Activated CD4-positive, CD25-positive, alpha-beta regulatory T cell treated with anti-CD3 and anti-CD28 coated beads, Interleukin-2, amount 50 U/mL, for 16 hours (primary cell): Measurements from ENCODE around the gene BCAT1.
"Not testable (repeated sequence)": the region's sequence is repeated elsewhere in the genome, so short reads cannot be mapped to it uniquely, and the experiment has no call there.

ENCODE experiments used
- DNase-seq: peaks from one replicate; pipeline ENCODE4 v3.0.0-alpha.2; 2020; ENCODE audit warnings: low read depth, low spot score

BCAT1 gene

DNA sequence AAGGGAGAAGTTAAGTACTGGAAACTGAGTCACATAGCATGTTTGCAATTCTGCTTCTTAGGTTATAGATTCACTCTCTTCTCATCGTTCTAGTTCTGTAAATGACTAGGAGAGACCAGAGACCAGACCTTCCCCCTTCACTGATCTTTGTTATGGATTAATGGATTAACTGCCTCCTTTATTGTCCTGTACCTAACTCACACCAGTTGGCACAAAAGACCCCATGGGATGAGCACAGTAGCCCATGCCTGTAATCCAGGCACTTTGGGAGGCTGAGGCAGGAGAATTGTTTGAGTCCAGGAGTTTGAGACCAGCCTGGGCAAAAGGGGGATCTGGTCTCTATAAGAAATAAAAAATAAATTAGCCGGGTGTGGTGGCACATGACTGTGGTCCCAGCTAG, 20.8 kb downstream of the BCAT1 start:
- DNase-seq: no peak

GRCh38 chr12:24926080-24926479, 22.8 kb downstream of the BCAT1 start:
- not testable (repeated sequence) for DNase-seq

GRCh38 chr12:24922090-24922489, 26.8 kb downstream of the BCAT1 start:
- DNase-seq: no peak

- no peak for DNase-seq
These were observed 27.5 kb downstream of the BCAT1 start for GRCh38 chr12:24921251-24922038.

GRCh38 chr12:24920141-24920540, 28.8 kb downstream of the BCAT1 start:
- no peak for DNase-seq

DNA sequence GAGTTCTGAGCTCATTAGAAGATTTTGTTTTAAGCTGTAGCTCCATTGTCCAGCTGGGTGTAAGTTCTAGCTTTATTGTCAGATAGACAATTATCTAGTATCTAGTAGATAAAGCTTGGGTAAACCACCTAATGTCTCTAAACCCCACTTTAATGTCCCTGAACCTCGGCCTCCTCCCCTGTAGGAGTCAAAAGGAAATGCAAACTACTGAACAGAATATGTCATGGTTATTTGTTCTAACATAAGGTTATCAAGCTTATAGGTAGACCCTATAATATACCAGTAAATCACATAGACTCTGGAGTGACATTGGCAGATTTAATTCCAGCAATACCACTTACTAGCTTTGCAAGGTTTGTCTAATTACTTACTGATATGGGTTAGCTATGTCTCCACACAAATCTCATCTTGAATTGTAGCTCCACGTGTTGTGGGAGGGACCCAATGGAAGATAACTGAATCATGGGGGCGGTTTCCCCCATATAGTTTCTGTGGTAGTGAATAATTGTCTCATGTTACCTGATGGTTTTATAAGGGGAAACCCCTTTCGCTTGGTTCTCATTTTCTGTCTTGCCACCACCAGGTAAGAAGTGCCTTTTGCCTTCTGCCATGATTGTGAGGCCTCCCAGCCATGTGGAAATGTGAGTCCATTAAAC, 29.4 kb downstream of the BCAT1 start:
- DNase-seq: no peak

DNA sequence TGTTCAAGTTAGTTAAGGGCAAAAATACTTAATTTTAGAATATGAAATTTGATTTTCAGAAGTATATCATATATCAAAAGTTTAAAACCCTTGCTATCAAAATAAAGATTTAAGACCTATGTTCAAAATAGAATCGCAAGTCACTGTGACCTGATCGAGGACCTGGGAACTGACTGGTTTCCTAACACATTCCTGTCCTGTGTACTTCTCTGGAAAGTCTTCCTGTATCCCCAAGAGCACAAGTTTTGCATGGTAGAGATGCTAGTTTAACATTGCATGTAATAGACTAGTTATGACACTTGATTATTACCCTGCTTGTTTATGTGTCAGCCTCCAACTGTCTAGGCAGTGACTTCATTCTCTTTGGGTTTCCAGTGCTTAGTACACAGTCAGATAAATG, 30.3 kb downstream of the BCAT1 start:
- no peak for DNase-seq

DNA sequence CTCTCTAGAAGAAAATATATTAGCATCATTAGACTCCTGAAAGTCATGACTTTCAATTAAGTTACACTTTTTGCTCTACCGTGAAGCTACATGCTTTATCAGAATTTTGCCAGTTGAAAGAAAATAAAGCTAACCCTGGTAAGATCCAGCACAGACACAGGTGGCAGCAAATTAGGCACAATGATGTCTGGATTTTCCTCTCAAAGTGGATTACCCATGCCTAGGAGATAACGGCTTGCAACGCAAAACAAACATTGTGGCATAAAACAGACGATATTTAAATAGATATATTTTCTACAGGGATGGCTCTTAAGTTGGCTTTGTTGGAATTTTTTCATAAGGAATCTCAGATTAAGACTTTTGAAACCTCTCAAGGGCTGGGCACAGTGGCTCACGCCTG, 33.4 kb downstream of the BCAT1 start:
- no peak for DNase-seq

DNA sequence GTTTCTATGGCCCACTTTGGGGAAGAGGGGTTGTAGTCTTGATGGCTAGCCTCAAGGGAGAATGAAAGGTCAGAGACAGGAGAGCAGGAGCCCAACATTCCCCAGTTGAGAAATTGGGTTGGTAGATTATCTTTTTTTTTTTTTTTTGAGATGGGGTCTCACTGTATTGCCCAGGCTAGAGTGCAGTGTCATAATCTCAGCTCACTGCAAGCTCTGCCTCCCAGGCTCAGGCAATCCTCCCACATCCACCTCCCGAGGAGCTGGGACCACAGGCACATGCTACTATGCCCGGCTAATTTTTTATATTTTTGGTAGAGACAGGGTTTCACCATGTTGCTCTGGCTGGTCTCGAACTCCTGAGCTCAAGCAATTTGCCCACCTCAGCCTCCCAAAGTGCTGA, 34.9 kb downstream of the BCAT1 start:
- no peak for DNase-seq

- no peak for DNase-seq
These were observed 35.8 kb downstream of the BCAT1 start for GRCh38 chr12:24913130-24913529.

- no peak for DNase-seq
These were observed 37.6 kb downstream of the BCAT1 start for GRCh38 chr12:24911271-24911791.

DNA sequence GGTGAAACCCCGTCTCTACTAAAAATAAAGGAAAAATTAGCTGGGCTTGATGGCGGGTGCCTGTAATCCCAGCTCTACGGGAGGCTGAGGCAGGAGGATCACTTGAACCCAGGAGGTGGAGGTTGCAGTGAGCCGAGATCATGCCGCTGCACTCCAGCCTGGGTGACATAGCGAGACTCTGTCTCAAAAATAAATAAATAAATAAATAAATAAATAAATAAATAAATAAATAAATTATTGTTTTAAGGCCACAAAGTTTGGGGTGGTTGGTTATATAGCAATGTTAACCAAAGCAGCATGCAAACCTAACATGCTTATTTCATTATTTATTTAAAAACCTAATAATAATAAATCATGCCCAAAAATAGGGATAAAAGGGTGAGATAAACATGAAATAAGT, 38.7 kb downstream of the BCAT1 start:
- DNase-seq: not testable (repeated sequence)

DNA sequence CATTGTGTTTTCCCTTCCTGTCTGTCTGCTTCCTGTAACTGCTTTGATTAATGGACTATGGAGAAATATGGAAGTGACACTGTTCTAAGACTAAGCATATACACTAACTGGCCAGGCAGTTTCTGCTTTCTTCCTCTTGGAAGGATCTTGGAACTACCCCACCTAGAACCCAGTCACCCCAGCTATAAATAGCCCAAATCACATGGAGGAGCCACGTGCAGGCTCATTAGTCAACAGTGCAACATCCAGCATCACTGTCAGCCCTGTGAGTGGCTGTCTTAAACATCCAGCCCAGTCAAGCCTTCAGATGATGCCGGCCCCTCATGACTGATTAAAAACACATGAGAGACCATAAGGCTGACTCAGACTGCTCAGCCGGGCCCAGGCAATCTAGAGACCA, 39.2 kb downstream of the BCAT1 start:
- DNase-seq: no peak

- no peak for DNase-seq
These were observed 41.4 kb downstream of the BCAT1 start for GRCh38 chr12:24907464-24907863.

DNA sequence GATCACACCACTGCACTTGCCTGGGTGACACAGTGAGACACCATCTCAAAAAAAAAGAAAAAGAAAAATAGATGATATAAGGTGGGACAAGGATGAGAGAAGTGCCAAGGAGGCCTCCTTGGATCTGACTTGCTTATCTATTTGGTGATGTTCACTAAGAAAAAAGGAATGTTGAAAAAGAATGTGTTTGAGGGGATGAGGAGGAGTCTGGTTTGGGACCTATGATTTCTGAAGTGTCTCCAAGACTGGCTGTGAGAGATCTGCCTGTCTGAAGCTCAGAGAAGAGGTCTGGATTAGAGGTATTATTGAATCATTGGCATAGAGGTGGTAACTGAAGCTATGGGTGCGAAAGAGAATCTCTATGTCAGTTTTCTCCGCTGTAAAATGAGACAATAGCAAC, 42.8 kb downstream of the BCAT1 start:
- no peak for DNase-seq

DNA sequence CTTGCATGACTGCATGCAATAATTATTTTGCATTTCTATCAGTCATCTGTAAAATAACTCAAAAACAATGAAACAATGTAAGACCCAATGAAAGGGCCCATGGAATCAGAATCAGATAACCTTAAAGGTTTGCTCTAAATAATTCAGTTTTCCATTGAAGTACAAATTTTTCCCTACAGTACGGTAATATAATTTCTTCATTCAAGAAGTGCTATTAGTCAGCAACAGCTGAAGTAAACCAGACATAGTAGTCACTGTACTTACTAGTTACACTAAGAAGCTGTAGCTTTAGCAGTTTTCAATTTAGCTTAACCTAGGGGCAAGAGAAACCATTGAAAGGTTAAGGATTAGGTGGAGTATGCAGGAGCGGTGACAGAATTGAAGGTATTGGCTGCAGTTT, 43.5 kb downstream of the BCAT1 start:
- DNase-seq: no peak

DNA sequence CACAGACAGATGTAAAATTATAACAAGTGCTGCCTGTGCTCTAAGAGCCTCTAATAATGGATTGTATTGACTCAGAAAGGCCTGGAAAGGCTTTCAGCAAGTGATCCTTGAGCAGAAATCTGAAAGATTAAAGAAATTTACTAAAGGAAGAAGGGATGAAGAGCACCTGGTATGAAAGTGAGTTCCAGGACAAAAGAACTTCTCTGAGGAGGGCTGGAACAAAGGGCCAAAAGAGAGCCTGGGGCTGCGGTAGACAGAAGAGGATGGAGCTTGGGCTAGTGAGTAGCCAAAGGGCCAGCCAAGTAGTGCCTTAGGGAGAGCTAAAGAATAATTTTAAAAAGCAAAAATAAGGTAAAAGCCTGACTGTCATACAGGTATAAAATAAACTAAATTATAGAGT, 44.0 kb downstream of the BCAT1 start:
- DNase-seq: no peak

GRCh38 chr12:24903329-24904088, 45.4 kb downstream of the BCAT1 start:
- DNase-seq: no peak

- no peak for DNase-seq
These were observed 46.2 kb downstream of the BCAT1 start for GRCh38 chr12:24902511-24903328.

DNA sequence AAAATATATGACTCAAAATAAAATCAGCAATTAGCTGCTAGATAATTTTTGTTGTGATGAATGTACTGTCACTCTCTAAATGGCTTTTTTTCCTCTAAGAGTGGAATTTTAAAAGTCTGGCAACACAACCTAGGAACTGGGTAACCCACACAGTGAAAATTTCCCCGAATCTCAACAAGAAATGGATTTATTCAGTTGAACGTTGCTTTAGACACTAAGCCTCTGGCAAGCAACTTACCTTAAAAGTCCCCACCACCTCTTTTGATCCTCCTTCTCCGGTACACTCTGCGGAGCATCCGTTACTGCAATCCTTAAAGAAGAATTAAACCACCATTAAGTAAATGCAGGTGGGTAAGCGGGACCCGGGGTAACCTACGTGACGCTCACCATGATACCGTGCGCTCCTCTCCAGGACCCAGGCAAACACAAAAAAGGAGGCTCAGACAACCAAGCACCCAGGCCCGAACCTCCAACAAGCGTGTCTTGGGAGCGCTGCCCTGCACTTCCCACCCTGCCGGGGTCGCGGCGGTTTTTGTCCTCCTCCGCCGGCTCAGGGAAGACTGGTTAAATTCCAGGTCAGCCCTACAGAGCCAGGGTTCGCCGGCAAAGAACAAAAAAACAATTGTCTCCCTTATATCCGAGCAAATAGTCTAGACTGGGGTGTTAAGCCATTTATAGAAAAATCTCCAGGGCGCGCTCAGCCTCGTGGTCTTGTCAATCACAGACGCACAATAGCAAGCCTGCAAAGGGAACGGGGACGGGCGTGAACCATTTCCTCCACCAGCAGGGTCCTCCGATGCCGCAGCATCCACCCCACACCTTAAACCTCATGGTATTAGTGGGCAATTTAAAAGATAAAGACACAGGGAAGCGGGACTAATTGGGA, 47.1 kb downstream of the BCAT1 start:
- DNase-seq: no peak

DNA sequence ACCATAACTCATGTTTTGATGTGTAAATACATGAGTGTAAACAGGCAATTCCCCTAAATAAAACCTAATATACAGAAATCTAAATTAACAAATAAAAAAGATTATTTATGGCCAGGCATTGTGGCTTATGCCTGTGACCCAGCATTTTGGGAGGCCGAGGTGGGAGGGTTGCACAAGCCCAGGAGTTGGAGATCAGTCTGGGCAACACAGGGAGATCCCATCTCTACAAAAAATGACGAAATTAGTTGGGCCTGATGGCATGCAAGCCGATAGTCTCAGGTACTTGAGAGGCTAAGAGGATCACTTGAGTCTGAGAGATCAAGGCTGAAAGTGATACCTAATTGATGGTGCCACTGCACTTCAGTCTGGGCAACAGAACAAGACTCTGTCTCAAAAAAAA, 48.7 kb downstream of the BCAT1 start:
- DNase-seq: no peak
